SIG-M5 treated with dmso at 0.1 percent for 504 hours (cell line): ENCODE data around the gene CDIP1.

ENCODE experiments used
- DNase-seq: peaks from one replicate; lab custom pipeline; 2025; ENCODE audit not compliant: unreplicated experiment; lab: John Stamatoyannopoulos, UW

CDIP1 gene

GRCh38 chr16:4494746-4495490 is 43.7 kb downstream of the CDIP1 start:
- DNase-seq = no peak

- no peak for DNase-seq
Observed at GRCh38 chr16:4491898-4492297, 46.7 kb downstream of the CDIP1 start.

- no peak for DNase-seq
Observed at GRCh38 chr16:4489030-4489429, 49.5 kb downstream of the CDIP1 start.

GRCh38 chr16:4488499-4488967 is 50.0 kb downstream of the CDIP1 start:
- DNase-seq = no peak

- no peak for DNase-seq
Observed at GRCh38 chr16:4487955-4488498, 50.5 kb downstream of the CDIP1 start.

GRCh38 chr16:4486126-4486893 is 52.3 kb downstream of the CDIP1 start:
- no peak for DNase-seq

GRCh38 chr16:4481963-4482362 is 56.6 kb downstream of the CDIP1 start:
- DNase-seq = no peak

GRCh38 chr16:4481526-4481925 is 57.0 kb downstream of the CDIP1 start:
- no peak for DNase-seq

- DNase-seq = peak; percentile 40
Observed at GRCh38 chr16:4477966-4478365, 60.6 kb downstream of the CDIP1 start.

- DNase-seq = peak; percentile 87
Observed at GRCh38 chr16:4475880-4476788, 62.4 kb downstream of the CDIP1 start, which contains the start of gene HMOX2. Gene HMOX2 (plus strand): TSS chr16:4476398. CDS start chr16:4505525, 29,127 bp downstream.

GRCh38 chr16:4474192-4474961 is 64.2 kb downstream of the CDIP1 start, which contains the start of gene NMRAL1:
Gene NMRAL1 (minus strand): TSS chr16:4474625. CDS start chr16:4474132, 493 bp downstream.
- DNase-seq = peak; percentile 92

GRCh38 chr16:4472880-4473279 is 65.7 kb downstream of the CDIP1 start:
- no peak for DNase-seq

- DNase-seq = no peak
Observed at GRCh38 chr16:4471869-4472268, 66.7 kb downstream of the CDIP1 start.

- no peak for DNase-seq
Observed at GRCh38 chr16:4468972-4469371, 69.6 kb downstream of the CDIP1 start.

- DNase-seq = no peak
Observed at GRCh38 chr16:4467916-4468315, 70.7 kb downstream of the CDIP1 start.

- DNase-seq = no peak
Observed at GRCh38 chr16:4465977-4466779, 72.4 kb downstream of the CDIP1 start.

- DNase-seq = no peak
Observed at GRCh38 chr16:4463522-4464163, 74.9 kb downstream of the CDIP1 start.

GRCh38 chr16:4461250-4462085 is 77.1 kb downstream of the CDIP1 start:
- DNase-seq = no peak
